NCI-H510A (cell line): ENCODE results near the gene OR9Q1.
"Not testable (repeated sequence)": the region's sequence is repeated elsewhere in the genome, so short reads cannot be mapped to it uniquely, and the experiment has no call there.

Source experiments
- DNase-seq: peaks from one replicate; lab custom pipeline; 2025; lab: John Stamatoyannopoulos, UW

OR9Q1 gene, protein sequence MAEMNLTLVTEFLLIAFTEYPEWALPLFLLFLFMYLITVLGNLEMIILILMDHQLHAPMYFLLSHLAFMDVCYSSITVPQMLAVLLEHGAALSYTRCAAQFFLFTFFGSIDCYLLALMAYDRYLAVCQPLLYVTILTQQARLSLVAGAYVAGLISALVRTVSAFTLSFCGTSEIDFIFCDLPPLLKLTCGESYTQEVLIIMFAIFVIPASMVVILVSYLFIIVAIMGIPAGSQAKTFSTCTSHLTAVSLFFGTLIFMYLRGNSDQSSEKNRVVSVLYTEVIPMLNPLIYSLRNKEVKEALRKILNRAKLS

GRCh38 chr11:58023435-58023931 is at the start of gene OR9Q1:
Gene OR9Q1, plus strand, starts transcription at chr11:58023881. Its CDS starts 155,564 bp downstream, at chr11:58179445.
- no peak for DNase-seq

DNA sequence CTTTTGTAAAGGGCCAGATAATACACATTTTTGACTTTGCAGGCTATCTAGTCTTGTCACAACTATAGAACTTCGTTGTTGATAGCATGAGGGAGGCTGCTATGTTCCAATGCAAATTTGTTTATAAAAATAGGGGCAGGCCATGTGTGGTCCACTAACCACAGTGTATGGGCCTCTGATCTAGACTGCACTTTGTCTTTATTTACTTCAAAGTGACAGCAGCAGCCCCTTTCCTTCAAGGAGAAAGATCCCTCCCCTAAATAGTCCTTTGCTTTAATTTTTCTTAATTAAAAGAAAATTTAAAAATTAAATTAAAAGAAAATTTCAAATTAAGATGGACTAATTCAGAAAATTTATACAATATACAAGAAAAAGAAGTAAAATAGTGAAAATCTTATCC is 49.5 kb upstream of the OR9Q1 start:
- no peak for DNase-seq

- no peak for DNase-seq
Observed at GRCh38 chr11:57974848-57975601, 48.7 kb upstream of the OR9Q1 start.

DNA sequence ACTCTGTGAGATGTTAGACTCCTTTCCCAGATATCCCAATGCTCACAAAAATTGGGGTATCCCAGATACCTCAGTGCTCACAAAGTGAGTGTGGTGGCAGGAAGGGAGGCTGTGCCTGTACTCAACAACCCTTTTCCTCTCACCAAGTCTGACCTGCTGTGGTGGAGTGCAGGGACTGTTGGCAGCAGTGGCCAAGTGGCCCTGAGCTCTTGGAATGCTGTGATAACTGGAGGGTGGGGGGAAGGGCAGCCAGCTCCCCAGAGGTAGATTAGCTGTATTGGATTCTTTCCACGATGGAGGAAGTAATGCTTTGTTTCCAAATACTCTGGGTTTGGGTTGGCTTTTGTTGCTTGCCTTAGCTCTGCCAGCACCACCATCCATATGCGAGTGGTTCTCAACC is 46.0 kb upstream of the OR9Q1 start:
- no peak for DNase-seq

- DNase-seq, result no peak
Observed at GRCh38 chr11:57978686-57979531, 44.8 kb upstream of the OR9Q1 start.

GRCh38 chr11:57979532-57980079 is 44.1 kb upstream of the OR9Q1 start:
- no peak for DNase-seq

DNA sequence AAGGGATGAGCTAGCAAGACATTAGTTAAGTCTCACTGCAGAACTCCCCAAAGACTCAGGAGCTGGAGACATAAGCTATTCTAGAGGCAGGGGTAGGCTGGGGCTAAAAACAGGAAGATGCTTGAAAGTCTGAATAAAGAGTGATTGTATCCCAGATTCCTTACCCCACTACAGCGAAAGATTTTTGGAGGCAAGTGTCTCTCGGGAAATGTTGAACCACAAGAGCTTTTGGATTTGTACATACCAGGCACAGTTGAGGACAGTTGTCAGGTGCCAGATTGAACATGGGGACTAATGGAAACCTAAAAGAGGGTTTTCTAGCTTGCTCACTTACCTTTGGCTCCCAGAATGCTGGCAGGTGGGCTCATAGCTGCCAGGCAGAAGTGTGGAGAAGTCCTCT is 43.5 kb upstream of the OR9Q1 start:
- no peak for DNase-seq

- DNase-seq, result no peak
Observed at GRCh38 chr11:57981536-57981935, 42.1 kb upstream of the OR9Q1 start.

DNA sequence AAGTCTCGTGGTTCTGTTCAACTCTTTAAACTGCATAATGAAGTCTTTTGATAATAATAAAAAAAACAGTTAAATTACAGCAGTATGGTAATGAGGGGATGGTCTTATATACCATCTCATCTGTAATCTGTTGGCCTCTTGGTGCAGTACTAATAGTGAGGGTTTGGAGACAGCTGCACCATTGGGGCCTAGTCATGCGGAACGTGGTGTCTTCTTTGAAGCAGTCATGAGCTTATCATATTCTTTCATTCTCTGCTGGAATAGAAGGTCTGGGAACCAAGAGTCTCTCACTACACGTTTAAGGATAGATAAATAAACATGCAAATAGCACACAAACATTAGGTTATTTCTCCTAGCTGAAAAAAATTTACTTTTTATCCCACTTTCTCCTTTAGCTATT is 40.9 kb upstream of the OR9Q1 start:
- DNase-seq, result no peak

- no peak for DNase-seq
Observed at GRCh38 chr11:57983191-57983590, 40.5 kb upstream of the OR9Q1 start.

- DNase-seq, result not testable (repeated sequence)
Observed at GRCh38 chr11:57999523-57999922, 24.2 kb upstream of the OR9Q1 start.

- DNase-seq, result not testable (repeated sequence)
Observed at GRCh38 chr11:58000021-58000420, 23.7 kb upstream of the OR9Q1 start.

- DNase-seq, result no peak
Observed at GRCh38 chr11:58000699-58001098, 23.0 kb upstream of the OR9Q1 start.

DNA sequence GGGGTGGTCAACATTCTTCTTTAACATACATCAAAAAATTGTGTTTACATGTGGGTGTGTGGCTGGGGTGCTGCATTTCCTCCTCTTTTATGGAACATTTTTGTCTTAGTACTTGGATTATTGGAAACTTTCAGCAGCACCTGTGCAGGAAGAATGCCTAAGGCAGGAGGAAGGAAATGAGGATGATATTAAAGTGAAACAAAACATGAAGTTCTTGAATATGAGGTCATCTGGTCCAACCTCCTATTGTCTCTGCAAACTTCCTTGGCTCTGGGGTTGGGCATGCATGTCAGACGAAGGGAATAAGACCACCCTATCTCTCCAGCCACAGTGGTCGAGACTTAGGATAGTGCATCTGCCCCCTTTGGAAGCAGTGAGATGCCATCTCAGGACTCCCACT is 20.6 kb upstream of the OR9Q1 start:
- no peak for DNase-seq

DNA sequence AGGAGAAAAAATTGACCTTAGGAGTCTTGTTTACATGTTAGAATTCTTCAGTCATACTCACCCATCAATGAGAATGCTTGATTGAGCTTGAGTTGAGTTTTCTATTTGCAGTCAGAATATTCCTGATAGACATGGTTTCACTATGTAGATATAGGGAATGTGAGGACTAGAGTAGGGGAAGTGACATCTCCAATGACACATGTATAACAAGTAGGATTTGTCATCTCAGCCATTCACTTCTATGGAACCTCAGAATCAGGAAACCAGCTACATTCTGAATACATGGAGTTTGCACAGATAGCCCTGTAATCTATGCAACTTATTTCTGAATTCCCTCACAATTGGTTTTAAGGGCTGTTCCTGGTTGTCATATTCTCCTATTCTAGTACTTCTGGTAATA is 20.1 kb upstream of the OR9Q1 start:
- DNase-seq, result no peak

- no peak for DNase-seq
Observed at GRCh38 chr11:58004664-58005063, 19.0 kb upstream of the OR9Q1 start.

DNA sequence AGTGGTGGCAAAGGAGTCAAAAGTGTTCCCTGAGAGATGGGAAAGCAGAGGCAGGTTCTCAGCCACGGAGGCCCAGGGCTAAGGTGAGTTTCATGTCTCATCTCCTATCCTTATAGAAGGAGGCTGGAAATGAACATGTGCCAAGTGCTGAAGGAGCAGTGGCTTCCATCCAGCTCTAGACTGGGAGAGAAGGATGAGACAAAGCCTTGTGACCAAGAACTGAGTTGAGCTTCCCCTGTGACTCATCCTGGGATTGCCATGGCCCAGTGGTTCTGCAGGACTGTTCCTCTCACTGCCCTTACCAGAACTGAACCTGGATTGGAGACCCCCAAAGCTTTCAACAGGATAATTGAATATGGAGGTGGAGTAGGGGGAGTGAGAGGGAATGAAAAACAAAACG is 16.7 kb upstream of the OR9Q1 start:
- no peak for DNase-seq

- no peak for DNase-seq
Observed at GRCh38 chr11:58011771-58012170, 11.9 kb upstream of the OR9Q1 start.

DNA sequence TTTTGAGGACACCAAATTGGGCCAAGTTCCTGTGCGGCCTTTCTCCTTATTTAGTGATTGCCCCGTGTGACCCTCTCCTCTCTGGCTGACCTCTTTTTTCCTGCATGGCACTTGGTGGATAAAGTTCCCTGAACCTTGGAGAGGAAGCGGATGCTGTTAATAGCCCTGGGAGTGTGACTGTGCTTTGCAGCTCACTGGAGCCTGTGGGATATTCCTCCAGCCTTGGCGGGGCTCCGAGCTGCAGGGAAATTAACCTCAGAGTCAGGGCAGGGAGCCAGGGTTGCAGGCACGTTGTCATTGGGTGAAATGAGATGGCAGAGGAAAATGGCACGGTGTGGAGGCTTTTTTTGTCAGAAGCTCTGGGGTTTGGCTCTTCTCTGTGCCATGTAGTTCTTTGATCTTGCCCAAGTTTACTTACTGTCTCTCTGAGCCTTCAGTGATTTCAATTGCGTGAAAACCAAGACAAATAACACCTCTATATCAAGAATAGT is 965 bp downstream of the OR9Q1 start:
- no peak for DNase-seq

DNA sequence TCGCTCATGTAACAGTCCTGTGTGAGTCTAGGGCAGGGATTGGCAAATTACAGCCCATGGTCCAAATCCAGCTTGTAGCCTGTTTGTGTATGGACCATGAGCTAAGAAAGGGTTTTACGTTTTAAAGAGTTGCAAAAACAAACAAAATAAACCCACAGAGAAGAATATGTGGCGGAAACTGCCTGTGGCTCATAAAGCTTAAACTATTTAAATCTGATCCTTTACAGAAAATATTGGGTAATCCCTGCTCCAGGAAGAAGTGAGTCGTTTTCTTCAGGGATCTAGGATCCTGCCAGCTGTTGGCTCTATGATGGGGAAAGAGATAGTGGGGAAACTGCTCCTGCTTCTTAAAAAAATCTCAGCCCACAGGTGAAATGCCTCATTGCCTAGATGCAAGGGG is 3.7 kb downstream of the OR9Q1 start:
- no peak for DNase-seq

DNA sequence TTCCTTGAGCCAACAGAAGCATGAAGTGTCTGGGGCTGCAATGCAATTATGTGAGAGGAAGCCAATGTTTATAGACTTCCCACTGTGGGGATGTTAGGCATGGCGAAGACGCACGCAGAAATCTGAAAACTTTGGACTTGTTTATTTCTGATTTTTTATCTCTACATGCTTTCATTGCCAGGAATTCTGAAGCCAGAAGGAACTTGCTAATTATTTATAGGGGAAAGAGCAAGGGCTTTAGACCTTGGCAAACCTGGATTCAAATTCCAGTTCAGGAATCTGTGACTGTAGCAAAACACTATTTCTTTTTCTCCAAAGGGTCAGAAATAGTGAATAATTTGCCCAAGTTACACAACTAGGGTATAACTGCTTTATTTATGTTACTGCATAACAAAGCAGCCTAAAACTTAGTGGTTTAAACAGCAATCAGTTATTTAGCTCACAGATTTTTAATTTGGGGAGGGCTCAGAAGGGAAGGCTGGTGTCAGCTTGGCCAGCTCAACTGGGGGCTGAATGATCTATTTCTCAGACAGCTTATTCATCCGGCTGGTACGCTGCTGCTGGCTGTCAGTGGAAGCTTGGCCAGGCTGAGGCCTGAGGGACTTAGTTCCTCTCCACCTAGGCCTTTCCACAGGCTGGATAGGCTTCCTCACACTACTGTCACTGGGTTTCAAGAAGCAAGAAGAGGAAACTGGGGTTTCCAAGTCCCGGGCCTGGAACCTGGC is 5.2 kb downstream of the OR9Q1 start:
- no peak for DNase-seq
